HepG2 (cell line): ENCODE results near the gene BAHCC1. TPM values are rescaled to one million over a fixed set of nuclear protein-coding genes. Genes with fewer than 3 reads are reported as not detected.

Experiments used
- DPF2 ChIP-seq: sonication (generic); formaldehyde crosslinking; IDR thresholded peaks from 2 replicates; pipeline ENCODE4 v1.4.0; 2020; ENCODE audit warnings: mild to moderate bottlenecking, low read depth, missing genetic modification reagents, borderline replicate concordance
- JARID2 ChIP-seq: sonication (generic); formaldehyde crosslinking; IDR thresholded peaks from 2 replicates; pipeline ENCODE4 v1.8.1; 2023; ENCODE audit warnings: missing genetic modification reagents, inconsistent platforms; ENCODE audit not compliant: insufficient replicate concordance
- KAT8 ChIP-seq: IDR thresholded peaks from 2 replicates; pipeline ENCODE4 v1.6.1; 2016; ENCODE audit warnings: missing genetic modification reagents, missing compliant biosample characterization
- NFIB ChIP-seq: sonication (generic); formaldehyde crosslinking; IDR thresholded peaks from 2 replicates; pipeline ENCODE4 v1.9.0; 2021; ENCODE audit warnings: missing genetic modification reagents, mild to moderate bottlenecking, borderline replicate concordance
- NFYC ChIP-seq: IDR thresholded peaks from 2 replicates; pipeline ENCODE4 v1.6.1; 2016; ENCODE audit warnings: missing genetic modification reagents, missing compliant biosample characterization
- PBX2 ChIP-seq: IDR thresholded peaks from 2 replicates; pipeline ENCODE4 v1.6.1; 2016; ENCODE audit warnings: control low read depth
- PBX3 ChIP-seq: sonication (generic); formaldehyde crosslinking; IDR thresholded peaks from 2 replicates; pipeline ENCODE4 v1.8.1; 2023; ENCODE audit warnings: missing genetic modification reagents, inconsistent platforms, borderline replicate concordance
- SMARCC2 ChIP-seq: fragments of 450-650 bp; IDR thresholded peaks from 2 replicates; pipeline ENCODE4 v1.6.1; 2017; ENCODE audit warnings: antibody characterized with exemption, mild to moderate bottlenecking
- TRIM24 ChIP-seq: sonication (generic); formaldehyde crosslinking; IDR thresholded peaks from 2 replicates; pipeline ENCODE4 v1.8.0; 2022; ENCODE audit warnings: mild to moderate bottlenecking, missing genetic modification reagents
- ZFP37 ChIP-seq: sonication (generic); formaldehyde crosslinking; IDR thresholded peaks from 2 replicates; pipeline ENCODE4 v1.4.0; 2020; ENCODE audit warnings: missing genetic modification reagents, borderline replicate concordance
- ZNF430 ChIP-seq: sonication (generic); formaldehyde crosslinking; IDR thresholded peaks from 2 replicates; pipeline ENCODE4 v1.9.0; 2021; ENCODE audit warnings: mild to moderate bottlenecking, missing genetic modification reagents
- ZNF569 ChIP-seq: sonication (generic); formaldehyde crosslinking; IDR thresholded peaks from 2 replicates; pipeline ENCODE4 v1.5.0; 2020; ENCODE audit warnings: mild to moderate bottlenecking, missing genetic modification reagents, moderate library complexity, borderline replicate concordance
- ZNF709 ChIP-seq: sonication (generic); formaldehyde crosslinking; IDR thresholded peaks from 2 replicates; pipeline ENCODE4 v1.5.0; 2020; ENCODE audit warnings: mild to moderate bottlenecking, missing genetic modification reagents
- polyA plus RNA-seq, 8 experiments: library from polyadenylated mRNA; depleted of rRNA in 3 of 8; stranded (reverse) in 7 of 8; unstranded in 1 of 8; fragments of >200 nt; fragmentation: Illumina TruSeq in 4 of 8; extraction: Trizol in 4 of 8; gene quantifications; 2 replicates each; pipeline versions ENCODE4 v1.2.1 to v1.2.3, GENCODE V29; 2011 to 2016; ENCODE audit warnings: low read depth in 4 of 8, missing spikeins in 1 of 8, mixed read lengths in 1 of 8; ENCODE audit not compliant: insufficient read depth in 1 of 8
- total RNA-seq, 5 experiments: library from RNA; depleted of rRNA; stranded (reverse); fragments of >200 nt; fragmentation: Illumina TruSeq; extraction: Trizol; gene quantifications; 2 replicates each; pipeline ENCODE4 v1.2.3, GENCODE V29; 2016; ENCODE audit warnings: low read depth in 1 of 5
- TF ChIP-seq, protein P1 (sequence below): sonication (generic); formaldehyde crosslinking; IDR thresholded peaks from 2 replicates; pipeline ENCODE4 v1.8.1; 2022; ENCODE audit warnings: low read depth, mild to moderate bottlenecking, missing genetic modification reagents
- TF ChIP-seq, protein P2 (sequence below): sonication (generic); formaldehyde crosslinking; IDR thresholded peaks from 2 replicates; pipeline ENCODE4 v1.5.1; 2020; ENCODE audit warnings: missing genetic modification reagents, mild to moderate bottlenecking, borderline replicate concordance
- TF ChIP-seq, protein P3 (sequence below): IDR thresholded peaks from 2 replicates; pipeline ENCODE4 v1.6.1; 2018; ENCODE audit warnings: missing genetic modification reagents
- TF ChIP-seq, protein P4 (sequence below): fragments of 450-650 bp; IDR thresholded peaks from 2 replicates; pipeline ENCODE4 v1.6.1; 2016
- TF ChIP-seq, protein P5 (sequence below): sonication (generic); formaldehyde crosslinking; IDR thresholded peaks from 2 replicates; pipeline ENCODE4 v1.8.0; 2022; ENCODE audit warnings: mild to moderate bottlenecking, missing genetic modification reagents, moderate library complexity

Gene BAHCC1
- total and polyA plus RNA-seq, 2 of the 13 experiments (the other 11 are each of a cell fraction or from before 2014, with no cell fraction given) = 1.4 to 1.7 TPM

- TF ChIP-seq NFIB (CRISPR knock-in tag) (no peak), ZFP37 (CRISPR knock-in tag) (no peak), SMARCC2 (no peak), KAT8 (CRISPR knock-in tag) (no peak), PBX2 (no peak), ZNF709 (CRISPR knock-in tag) (no peak), DPF2 (CRISPR knock-in tag) (no peak), PBX3 (no peak), ZNF569 (CRISPR knock-in tag) (no peak), ZNF430 (CRISPR knock-in tag) (no peak), JARID2 (no peak), NFYC (CRISPR knock-in tag) (no peak), TRIM24 (CRISPR knock-in tag) (no peak)
- TF ChIP-seq, protein P1, sequence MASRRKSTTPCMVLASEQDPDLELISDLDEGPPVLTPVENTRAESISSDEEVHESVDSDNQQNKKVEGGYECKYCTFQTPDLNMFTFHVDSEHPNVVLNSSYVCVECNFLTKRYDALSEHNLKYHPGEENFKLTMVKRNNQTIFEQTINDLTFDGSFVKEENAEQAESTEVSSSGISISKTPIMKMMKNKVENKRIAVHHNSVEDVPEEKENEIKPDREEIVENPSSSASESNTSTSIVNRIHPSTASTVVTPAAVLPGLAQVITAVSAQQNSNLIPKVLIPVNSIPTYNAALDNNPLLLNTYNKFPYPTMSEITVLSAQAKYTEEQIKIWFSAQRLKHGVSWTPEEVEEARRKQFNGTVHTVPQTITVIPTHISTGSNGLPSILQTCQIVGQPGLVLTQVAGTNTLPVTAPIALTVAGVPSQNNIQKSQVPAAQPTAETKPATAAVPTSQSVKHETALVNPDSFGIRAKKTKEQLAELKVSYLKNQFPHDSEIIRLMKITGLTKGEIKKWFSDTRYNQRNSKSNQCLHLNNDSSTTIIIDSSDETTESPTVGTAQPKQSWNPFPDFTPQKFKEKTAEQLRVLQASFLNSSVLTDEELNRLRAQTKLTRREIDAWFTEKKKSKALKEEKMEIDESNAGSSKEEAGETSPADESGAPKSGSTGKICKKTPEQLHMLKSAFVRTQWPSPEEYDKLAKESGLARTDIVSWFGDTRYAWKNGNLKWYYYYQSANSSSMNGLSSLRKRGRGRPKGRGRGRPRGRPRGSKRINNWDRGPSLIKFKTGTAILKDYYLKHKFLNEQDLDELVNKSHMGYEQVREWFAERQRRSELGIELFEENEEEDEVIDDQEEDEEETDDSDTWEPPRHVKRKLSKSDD (CRISPR knock-in tag) = no peak
- TF ChIP-seq, protein P2, sequence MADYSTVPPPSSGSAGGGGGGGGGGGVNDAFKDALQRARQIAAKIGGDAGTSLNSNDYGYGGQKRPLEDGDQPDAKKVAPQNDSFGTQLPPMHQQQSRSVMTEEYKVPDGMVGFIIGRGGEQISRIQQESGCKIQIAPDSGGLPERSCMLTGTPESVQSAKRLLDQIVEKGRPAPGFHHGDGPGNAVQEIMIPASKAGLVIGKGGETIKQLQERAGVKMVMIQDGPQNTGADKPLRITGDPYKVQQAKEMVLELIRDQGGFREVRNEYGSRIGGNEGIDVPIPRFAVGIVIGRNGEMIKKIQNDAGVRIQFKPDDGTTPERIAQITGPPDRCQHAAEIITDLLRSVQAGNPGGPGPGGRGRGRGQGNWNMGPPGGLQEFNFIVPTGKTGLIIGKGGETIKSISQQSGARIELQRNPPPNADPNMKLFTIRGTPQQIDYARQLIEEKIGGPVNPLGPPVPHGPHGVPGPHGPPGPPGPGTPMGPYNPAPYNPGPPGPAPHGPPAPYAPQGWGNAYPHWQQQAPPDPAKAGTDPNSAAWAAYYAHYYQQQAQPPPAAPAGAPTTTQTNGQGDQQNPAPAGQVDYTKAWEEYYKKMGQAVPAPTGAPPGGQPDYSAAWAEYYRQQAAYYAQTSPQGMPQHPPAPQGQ (CRISPR knock-in tag) = no peak
- TF ChIP-seq, protein P3, sequence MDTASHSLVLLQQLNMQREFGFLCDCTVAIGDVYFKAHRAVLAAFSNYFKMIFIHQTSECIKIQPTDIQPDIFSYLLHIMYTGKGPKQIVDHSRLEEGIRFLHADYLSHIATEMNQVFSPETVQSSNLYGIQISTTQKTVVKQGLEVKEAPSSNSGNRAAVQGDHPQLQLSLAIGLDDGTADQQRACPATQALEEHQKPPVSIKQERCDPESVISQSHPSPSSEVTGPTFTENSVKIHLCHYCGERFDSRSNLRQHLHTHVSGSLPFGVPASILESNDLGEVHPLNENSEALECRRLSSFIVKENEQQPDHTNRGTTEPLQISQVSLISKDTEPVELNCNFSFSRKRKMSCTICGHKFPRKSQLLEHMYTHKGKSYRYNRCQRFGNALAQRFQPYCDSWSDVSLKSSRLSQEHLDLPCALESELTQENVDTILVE = no peak
- TF ChIP-seq, protein P4, sequence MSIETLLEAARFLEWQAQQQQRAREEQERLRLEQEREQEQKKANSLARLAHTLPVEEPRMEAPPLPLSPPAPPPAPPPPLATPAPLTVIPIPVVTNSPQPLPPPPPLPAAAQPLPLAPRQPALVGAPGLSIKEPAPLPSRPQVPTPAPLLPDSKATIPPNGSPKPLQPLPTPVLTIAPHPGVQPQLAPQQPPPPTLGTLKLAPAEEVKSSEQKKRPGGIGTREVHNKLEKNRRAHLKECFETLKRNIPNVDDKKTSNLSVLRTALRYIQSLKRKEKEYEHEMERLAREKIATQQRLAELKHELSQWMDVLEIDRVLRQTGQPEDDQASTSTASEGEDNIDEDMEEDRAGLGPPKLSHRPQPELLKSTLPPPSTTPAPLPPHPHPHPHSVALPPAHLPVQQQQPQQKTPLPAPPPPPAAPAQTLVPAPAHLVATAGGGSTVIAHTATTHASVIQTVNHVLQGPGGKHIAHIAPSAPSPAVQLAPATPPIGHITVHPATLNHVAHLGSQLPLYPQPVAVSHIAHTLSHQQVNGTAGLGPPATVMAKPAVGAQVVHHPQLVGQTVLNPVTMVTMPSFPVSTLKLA = no peak
- TF ChIP-seq, protein P5, sequence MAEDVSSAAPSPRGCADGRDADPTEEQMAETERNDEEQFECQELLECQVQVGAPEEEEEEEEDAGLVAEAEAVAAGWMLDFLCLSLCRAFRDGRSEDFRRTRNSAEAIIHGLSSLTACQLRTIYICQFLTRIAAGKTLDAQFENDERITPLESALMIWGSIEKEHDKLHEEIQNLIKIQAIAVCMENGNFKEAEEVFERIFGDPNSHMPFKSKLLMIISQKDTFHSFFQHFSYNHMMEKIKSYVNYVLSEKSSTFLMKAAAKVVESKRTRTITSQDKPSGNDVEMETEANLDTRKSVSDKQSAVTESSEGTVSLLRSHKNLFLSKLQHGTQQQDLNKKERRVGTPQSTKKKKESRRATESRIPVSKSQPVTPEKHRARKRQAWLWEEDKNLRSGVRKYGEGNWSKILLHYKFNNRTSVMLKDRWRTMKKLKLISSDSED (CRISPR knock-in tag) = no peak
Observed at GRCh38 chr17:81392909-81393654, 2.2 kb upstream of the BAHCC1 start (continued).
